Renal cortex interstitium (tissue), 11 donors: ENCODE results near the gene NDUFAF5. TPM values are rescaled to one million over a fixed set of nuclear protein-coding genes. Genes with fewer than 3 reads are reported as not detected.

Experiments used
- DNase-seq, 11 donors: peaks; one replicate each; pipeline ENCODE4 v3.0.0-alpha.2; 2013; ENCODE audit warnings: low read depth in 9 of 11, low spot score in 4 of 11; ENCODE audit errors: extremely low read depth in 1 of 11
- polyA plus RNA-seq, 3 donors: library from polyadenylated mRNA; unstranded; fragments of 120-200 nt; gene quantifications; one replicate each; pipeline ENCODE4 v1.2.1, GENCODE V29; 2013; ENCODE audit not compliant: insufficient read length in 3 of 3

Gene NDUFAF5
- polyA plus RNA-seq, 3 donors: 22.8 to 34.2 (median 32.1) TPM

DNA sequence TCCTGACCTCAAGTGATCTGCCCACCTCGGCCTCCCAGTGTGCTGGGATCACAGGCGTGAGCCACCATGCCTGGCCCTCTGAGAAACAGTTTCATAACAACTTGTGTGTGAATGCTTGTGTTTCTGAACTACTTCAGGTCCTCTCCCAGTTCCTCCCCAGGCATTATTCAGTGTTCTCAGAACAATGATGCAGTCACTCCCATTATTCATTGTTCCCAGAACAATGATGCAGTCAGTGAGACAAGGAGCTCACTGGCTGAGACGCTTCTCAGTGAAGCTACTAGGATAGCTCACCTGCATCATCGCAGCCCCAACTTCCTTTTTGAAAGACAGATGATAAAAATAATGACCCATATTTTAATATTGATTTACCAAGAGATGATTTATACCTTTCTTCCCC, 71.5 kb downstream of the NDUFAF5 start:
- no peak for DNase-seq

DNA sequence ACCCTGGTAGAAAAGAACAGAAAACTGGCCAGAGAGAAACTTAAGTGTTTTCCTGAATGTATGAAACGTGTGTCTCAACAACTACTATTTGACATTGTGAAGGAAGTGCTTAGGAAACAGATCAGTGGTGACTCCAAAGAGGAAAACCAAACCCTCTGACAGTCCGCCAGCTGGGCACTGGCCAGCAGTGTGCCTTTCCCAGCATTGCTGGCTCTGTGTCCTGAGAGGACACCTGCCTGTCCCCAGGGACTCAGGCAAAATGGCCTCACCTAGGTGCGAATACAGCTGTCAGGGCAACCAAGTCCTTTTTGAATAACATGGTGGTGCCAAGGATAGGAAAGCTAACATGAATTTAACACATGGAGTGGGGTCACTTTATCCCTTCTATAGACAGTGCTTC, 72.5 kb downstream of the NDUFAF5 start:
- no peak for DNase-seq

DNA sequence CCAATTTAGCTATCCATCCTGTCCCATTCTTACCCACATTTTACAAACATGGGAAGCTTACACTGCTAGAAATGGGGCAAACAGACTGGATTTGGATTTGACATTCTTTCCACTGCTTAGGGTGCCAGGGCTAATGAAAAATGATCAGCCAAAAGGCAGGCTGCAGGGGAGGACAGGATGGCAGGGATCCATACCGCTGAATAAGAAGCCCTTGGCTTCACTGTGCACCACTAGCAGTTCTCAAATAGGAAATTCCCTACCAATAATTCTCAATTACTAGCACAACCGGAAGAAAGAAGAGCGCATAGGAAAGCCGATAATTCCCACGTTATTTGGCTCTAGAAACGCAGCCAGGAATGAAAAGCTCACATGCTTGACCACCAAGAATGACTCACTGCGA, 73.1 kb downstream of the NDUFAF5 start:
- no peak for DNase-seq

DNA sequence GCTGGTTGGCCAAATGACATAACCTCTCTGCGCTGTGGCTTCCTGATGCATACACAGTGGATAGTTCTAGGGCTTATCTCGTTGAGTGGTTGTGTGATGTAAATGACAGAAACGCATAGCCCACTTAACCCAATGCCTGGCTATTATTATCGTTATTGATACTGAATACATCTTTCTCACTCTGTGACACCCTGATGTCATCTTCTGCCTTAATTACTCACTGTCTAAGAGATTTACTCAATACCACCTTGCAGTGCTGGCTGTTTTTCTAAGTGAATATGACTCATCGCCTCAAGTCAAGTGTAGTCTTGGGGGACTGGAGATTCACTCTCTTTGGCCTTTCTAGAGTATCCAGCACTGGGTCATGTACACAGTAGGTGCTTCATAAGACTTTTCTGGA, 73.6 kb downstream of the NDUFAF5 start:
- no peak for DNase-seq

DNA sequence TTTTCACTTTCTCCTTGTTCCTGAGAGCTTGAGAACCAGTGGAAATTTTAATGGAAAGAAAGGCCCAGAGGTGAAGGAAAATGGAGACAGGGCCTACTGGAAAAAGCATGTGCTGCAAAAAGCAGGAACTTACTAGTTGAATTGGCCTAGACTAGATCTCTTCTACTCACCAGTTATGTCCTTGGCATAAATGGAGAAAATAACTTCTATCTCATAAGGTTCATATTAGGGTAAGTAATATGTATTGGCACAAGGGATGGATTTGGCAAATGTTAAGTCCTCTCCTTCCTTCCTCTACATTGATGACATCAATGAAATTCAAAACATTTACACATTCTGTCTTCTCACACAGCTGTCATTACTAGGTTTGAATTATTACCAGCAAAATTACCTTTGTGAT, 74.0 kb downstream of the NDUFAF5 start:
- DNase-seq: no peak

DNA sequence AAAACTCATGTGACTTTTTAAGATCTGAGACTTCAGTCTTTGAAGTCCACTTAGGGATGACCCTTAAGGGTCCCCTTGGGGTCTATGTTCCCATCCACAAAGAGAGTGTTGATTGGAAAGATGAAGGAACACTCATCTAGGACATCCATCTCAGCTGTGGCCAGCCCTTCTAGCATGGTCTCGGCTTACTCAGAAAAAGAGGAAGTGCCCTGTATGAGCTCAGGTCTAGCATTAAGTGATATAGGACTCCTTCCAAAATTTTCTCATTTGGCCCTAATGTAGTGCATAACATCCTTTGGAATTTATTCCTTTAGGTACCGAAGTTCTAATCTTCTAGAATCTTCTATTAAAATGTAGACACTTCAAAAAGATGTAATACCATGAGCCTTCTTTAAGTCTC, 77.4 kb downstream of the NDUFAF5 start:
- no peak for DNase-seq

DNA sequence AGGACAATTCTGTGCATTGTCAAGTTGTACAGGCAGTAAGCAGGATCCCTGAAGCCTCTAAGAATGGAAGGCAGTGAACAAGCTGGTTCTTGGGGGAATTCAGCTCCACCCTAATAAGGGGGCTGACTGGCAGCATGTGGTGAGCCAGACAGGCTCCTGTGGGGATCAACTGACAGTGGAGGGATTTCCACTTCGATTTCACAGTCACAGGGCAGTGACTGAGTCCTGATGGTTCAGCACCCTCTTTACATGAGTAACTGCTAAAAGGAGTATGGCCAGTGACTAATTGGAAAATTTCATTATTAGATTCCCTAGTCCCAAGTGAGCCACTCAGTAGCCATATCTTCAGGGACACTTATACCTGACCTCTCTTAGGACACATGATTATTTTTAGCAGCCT, 78.4 kb downstream of the NDUFAF5 start:
- no peak for DNase-seq

DNA sequence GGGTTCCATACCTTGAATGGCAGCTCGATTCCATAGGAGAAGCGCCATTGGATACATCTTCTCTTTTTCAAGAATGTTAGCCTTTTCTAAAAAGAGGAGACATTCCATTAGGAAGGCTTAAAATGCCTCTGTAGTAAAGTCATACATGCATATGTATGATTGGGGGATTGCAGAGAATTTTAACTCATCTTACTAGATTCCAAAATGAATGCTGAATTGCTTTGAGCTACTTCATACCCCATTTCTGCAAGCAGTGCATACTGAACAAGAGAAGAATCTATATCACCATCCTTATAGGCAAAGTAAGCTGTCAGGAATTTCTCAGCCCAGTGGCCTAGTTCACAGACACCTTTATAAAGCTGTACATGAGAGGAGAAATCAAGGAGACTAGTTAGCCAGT, 80.3 kb downstream of the NDUFAF5 start:
- no peak for DNase-seq

DNA sequence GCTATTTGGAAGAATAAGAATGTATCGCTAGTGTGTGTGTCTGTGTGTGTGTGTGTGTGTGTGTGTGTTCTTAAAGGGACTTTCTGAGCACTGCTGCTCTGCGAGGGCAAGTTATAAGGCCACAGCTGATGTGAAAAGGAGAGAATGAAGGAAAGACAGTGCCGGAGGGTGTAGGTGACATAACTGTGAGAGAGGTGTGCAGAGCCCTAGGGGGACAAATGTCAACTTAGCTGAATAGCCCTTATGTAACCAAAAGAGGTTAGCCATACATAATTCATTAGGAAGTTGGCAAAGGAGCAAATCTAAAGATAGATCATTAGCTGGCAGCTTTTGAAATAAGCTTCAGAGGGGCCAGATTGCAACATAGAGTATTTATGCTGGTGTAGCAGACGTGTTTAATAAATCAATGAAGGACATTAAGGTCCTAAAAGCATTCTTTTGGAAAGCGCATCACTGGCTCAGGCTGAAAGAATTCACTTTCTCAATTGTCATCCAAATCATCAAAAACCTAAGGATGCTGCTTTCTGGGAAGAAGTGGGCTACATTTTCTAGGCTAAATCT, 81.0 kb downstream of the NDUFAF5 start:
- no peak for DNase-seq

DNA sequence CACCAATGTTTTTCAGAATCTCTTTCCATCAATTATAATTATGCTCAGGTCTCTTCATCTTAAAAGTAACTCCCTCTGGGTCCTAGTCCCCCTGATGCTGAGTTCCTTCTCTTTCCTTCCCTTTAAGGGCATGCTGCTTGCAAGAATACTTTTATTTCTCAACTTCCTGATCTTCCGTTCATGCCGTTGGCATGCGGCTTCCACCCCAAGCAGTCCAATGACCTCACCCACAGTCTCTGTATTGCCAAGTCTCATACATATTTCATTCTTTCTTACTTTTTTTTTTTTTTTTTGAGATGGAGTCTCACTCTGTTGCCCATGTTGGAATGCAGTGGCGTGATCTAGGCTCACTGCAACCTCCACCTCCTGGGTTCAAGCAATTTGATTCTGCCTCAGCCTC, 83.5 kb downstream of the NDUFAF5 start:
- no peak for DNase-seq

DNA sequence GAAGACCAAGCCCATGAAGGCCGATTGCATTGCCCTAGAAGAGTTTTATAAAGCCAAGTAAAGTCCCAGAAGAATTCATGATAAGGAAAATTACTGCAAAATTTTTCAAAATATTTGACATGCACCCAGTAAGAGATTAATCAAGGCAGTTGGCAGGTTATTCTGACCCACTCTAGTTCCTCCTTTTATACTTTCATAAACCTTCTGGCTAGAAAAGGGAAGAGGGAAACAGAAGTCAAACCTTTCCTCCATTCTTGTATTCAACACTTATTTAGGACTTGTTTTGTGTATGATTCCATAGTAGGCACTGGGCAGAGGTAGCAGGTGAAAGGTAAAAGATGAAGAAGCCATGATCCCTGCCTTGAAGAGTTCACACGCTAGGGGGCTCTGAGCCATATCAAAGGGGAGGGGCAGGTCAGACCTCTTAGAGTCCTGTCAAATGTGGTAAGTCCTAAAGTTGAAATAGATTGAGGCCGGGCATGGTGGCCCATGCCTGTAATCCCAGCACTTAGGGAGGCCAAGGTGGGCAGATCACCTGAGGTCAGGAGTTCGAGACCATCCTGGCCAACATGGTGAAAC, 85.4 kb downstream of the NDUFAF5 start:
- DNase-seq: no peak

Other genes starting within 250 kb of the NDUFAF5 start
- gene TASP1, start 146.1 kb upstream of the NDUFAF5 start, polyA plus RNA-seq: 10 to 100 TPM; 12.4 to 15.2 (median 14.1) TPM
- gene ESF1, start 109 bp upstream of the NDUFAF5 start, polyA plus RNA-seq: 10 to 100 TPM; 25.4 to 30.3 (median 26.3) TPM
- not detected for gene SEL1L2, start 205.6 kb downstream of the NDUFAF5 start, polyA plus RNA-seq
- 10 to 100 TPM; 12.2 to 14.6 (median 14.0) TPM for gene MACROD2, start 210.5 kb downstream of the NDUFAF5 start, polyA plus RNA-seq